ENCODE results near the gene IL24. TPM values are rescaled to one million over a fixed set of nuclear protein-coding genes. Genes with fewer than 3 reads are reported as not detected.

IL24 gene
- total RNA-seq, 4 donors from 2014 or later = not detected

DNA sequence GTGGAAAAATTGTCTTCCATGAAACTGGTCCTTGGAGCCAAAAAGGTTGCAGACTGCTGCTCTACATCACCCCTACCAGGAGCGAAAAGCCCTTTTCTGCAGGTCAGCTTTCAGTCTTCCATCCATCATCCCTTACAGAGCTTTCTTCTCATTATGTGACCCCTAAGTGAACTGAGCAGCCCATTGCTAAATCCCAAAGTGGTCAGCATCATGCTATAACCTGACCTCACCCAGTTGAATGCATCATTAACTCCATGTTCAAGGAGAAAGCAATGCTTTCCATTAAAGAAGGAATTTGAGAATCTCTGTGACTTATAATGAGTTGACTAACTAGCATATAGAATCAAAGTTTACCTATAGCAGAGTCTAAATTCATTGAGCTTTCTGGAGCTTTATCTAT, 10.4 kb upstream of the IL24 start:
- DNase-seq = no peak
- no peaks in the 10 kb centered on the region for H3K4me1 ChIP-seq
- intact Hi-C loops (cut with DNase I; ENCODE audit: low total_unique reads) = no loop called here

DNA sequence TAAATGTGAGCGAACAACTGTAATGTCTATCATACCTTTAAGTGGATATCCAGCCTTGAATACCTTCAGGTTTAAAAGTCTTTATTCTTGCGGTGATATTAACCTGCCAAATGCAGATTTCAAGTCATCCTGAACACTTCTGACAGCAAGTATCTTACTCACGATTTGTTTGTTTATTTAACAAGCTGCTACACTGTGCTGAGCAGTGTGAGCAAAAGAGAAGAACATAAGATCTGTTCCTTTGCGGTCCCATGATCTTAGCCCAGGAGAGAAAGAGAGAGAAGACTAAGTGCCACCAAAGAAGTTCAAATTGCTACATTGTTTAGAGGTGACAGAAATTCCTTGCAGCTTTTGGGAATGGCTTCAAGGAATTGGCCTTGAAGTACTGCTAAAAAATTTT, 9.5 kb upstream of the IL24 start:
- no peaks in the 10 kb centered on the region for H3K27me3 ChIP-seq
- no peaks in the 10 kb centered on the region for H3K4me1 ChIP-seq
- H3K4me3 ChIP-seq = no peak overlapping the region
- no peak for TF ChIP-seq POLR2A (IDR thresholded peaks at IDR 0.05)
- TF ChIP-seq, protein P1, sequence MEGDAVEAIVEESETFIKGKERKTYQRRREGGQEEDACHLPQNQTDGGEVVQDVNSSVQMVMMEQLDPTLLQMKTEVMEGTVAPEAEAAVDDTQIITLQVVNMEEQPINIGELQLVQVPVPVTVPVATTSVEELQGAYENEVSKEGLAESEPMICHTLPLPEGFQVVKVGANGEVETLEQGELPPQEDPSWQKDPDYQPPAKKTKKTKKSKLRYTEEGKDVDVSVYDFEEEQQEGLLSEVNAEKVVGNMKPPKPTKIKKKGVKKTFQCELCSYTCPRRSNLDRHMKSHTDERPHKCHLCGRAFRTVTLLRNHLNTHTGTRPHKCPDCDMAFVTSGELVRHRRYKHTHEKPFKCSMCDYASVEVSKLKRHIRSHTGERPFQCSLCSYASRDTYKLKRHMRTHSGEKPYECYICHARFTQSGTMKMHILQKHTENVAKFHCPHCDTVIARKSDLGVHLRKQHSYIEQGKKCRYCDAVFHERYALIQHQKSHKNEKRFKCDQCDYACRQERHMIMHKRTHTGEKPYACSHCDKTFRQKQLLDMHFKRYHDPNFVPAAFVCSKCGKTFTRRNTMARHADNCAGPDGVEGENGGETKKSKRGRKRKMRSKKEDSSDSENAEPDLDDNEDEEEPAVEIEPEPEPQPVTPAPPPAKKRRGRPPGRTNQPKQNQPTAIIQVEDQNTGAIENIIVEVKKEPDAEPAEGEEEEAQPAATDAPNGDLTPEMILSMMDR (IDR thresholded peaks at IDR 0.05) = no peak
- DNase-seq = no peak
- no peak overlapping the region for H3K27ac ChIP-seq
- no peaks in the 10 kb centered on the region for H3K9me3 ChIP-seq
- H3K36me3 ChIP-seq = no peaks in the 10 kb centered on the region
- intact Hi-C loops (cut with DNase I; ENCODE audit: low total_unique reads) = no loop called here

More for the DNA sequence above, 10.4 kb upstream of the IL24 start:
- H3K27me3 ChIP-seq = no peaks in the 10 kb centered on the region
- H3K4me3 ChIP-seq = no peak overlapping the region
- H3K27ac ChIP-seq = no peak overlapping the region
- TF ChIP-seq POLR2A (IDR thresholded peaks at IDR 0.05) = no peak
- TF ChIP-seq, protein P1 (IDR thresholded peaks at IDR 0.05) = no peak
- no peaks in the 10 kb centered on the region for H3K9me3 ChIP-seq
- no peaks in the 10 kb centered on the region for H3K36me3 ChIP-seq

GRCh38 chr1:206890125-206891060, 6.8 kb upstream of the IL24 start:
- TF ChIP-seq, protein P1 (IDR thresholded peaks at IDR 0.05) = no peak
- no peak for TF ChIP-seq POLR2A (IDR thresholded peaks at IDR 0.05)
- H3K4me1 ChIP-seq = no peaks in the 10 kb centered on the region
- H3K27me3 ChIP-seq = no peaks in the 10 kb centered on the region
- DNase-seq = no peak
- H3K36me3 ChIP-seq = no peaks in the 10 kb centered on the region
- no peak overlapping the region for H3K27ac ChIP-seq
- intact Hi-C loops (cut with DNase I; ENCODE audit: low total_unique reads) = no loop called here
- H3K4me3 ChIP-seq = no peak overlapping the region
- H3K9me3 ChIP-seq = no peaks in the 10 kb centered on the region

- intact Hi-C loops (cut with DNase I; ENCODE audit: low total_unique reads) = no loop called here
- DNase-seq = no peak
- H3K4me3 ChIP-seq = no peak overlapping the region
- H3K36me3 ChIP-seq = no peaks in the 10 kb centered on the region
- no peak overlapping the region for H3K27ac ChIP-seq
- no peaks in the 10 kb centered on the region for H3K27me3 ChIP-seq
- H3K4me1 ChIP-seq = no peaks in the 10 kb centered on the region
- H3K9me3 ChIP-seq = no peaks in the 10 kb centered on the region
- TF ChIP-seq, protein P1 (IDR thresholded peaks at IDR 0.05) = no peak
- no peak for TF ChIP-seq POLR2A (IDR thresholded peaks at IDR 0.05)
Observed at GRCh38 chr1:206891412-206891811, 5.8 kb upstream of the IL24 start.

GRCh38 chr1:206892351-206892984, 4.8 kb upstream of the IL24 start:
- Histone ChIP-seq H3K4me3 (no peak overlapping the region), H3K4me1 (no peaks in the 10 kb centered on the region), H3K36me3 (no peaks in the 10 kb centered on the region), H3K27ac (peak overlapping the region; percentile 48 to 51), H3K9me3 (no peaks in the 10 kb centered on the region), H3K27me3 (no peaks in the 10 kb centered on the region)
- no peak for DNase-seq
- no peak for TF ChIP-seq POLR2A (IDR thresholded peaks at IDR 0.05)
- TF ChIP-seq, protein P1 (IDR thresholded peaks at IDR 0.05) = no peak
- intact Hi-C loops (cut with DNase I; ENCODE audit: low total_unique reads) = no loop called here

All from uterus (tissue), 4 donors.